SH-SY5Y (cell line): ENCODE measurements around the gene DOCK8.
"Not testable (repeated sequence)": the region's sequence is repeated elsewhere in the genome, so short reads cannot be mapped to it uniquely, and the experiment has no call there.

Experiments
- GATA2 ChIP-seq: IDR thresholded peaks from 2 replicates; pipeline ENCODE4 v1.6.1; 2011; ENCODE audit warnings: mild to moderate bottlenecking, low read depth, low read length
- GATA3 ChIP-seq: IDR thresholded peaks from 2 replicates; pipeline ENCODE4 v1.6.1; 2011; ENCODE audit warnings: low read depth, mild to moderate bottlenecking, low read length, moderate library complexity

The DOCK8 gene

GRCh38 chr9:214648-215493 lies at the start of gene DOCK8:
DOCK8 (plus strand) TSS chr9:214865; CDS start chr9:214977, 112 bp downstream.
- TF ChIP-seq GATA3, result no peak
- no peak for TF ChIP-seq GATA2

DNA sequence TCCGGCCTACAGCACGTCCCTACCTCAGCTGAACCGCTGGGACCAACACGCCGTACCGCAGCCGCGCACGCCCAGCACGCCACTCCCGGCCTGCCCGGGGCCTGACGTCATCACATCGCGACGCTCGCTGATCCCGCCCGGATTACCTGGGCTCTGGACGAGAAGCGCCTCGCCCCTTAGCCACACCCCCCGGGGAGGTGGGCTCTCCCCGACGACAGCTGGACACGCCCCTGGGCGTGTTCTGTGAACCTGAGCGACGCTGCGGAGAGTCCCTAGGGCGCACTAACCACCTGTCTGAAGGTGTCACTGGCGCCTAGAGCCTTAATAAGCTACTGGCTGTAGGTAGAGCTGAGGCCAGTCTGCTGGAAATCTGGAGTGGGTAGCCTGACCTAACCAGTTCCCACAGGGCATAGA lies 35.7 kb upstream of the DOCK8 start, which contains the start of gene ZNG1A:
ZNG1A (minus strand) TSS at position 87 of the 414 bp plus-strand sequence. CDS start 87 bp downstream, outside the sequence.
- not testable (repeated sequence) for TF ChIP-seq GATA3, GATA2

DNA sequence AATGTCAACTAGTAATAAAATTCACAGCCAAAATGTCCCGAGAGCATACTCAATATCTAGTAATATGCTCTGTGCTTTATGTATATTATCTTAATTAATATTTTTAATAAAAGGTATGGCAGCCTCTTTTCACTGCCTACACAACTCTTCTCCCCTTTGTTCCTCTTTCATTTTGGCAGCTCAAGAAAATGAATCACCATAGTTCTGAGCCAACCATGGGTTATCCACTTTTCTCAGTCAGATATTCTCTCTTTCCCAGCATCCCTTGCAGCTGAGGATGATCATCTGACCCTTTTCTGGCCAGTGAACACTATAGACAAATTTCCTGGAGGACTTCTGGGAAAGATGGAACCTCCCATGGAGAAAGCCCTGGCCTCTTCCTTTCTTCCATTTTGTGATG lies 8.2 kb upstream of the DOCK8 start:
- TF ChIP-seq GATA2, result no peak
- no peak for TF ChIP-seq GATA3

- no peak for TF ChIP-seq GATA3
These were observed 5.4 kb upstream of the DOCK8 start for GRCh38 chr9:209143-209758.

DNA sequence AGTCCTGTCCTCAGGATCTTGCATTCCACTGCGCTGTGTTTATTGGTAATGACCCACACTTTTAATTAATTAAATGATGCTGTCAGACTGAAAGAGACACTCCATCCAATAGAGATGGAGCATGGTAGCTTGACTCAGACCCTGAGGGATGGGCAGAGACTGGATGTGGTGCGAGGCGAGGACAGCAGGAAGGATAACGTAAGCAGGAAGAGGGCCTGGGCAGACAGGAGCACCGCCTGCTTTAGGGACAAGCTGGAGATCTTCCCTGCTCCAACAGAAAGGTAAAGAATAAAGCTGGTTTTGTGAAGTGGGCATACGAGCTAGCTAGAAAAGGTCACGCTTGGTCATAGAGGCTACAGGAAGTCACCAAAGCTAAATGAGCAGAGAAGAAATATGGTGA lies 3.6 kb upstream of the DOCK8 start:
- TF ChIP-seq GATA3 (no peak), GATA2 (no peak)

- TF ChIP-seq GATA2, result no peak
- no peak for TF ChIP-seq GATA3
These were observed 3.1 kb upstream of the DOCK8 start for GRCh38 chr9:211557-211956.

- TF ChIP-seq GATA3 (no peak), GATA2 (no peak)
These were observed 2.4 kb upstream of the DOCK8 start for GRCh38 chr9:212297-212696.

DNA sequence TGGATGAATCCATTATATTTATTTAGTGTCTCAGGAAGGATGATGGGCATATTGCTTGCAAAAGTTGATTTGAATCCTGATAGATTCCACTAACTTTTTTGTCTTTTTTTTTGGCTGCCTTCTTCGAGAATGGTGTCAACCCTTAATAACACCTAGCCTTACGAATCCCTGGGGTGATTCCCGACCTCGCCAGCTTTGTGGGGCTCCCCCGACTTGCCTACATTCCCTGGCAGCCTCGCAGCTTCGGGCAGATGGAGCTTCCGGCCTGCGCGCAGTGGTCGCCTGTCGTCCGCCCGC lies 366 bp upstream of the DOCK8 start:
- TF ChIP-seq GATA2 (no peak), GATA3 (no peak)

DNA sequence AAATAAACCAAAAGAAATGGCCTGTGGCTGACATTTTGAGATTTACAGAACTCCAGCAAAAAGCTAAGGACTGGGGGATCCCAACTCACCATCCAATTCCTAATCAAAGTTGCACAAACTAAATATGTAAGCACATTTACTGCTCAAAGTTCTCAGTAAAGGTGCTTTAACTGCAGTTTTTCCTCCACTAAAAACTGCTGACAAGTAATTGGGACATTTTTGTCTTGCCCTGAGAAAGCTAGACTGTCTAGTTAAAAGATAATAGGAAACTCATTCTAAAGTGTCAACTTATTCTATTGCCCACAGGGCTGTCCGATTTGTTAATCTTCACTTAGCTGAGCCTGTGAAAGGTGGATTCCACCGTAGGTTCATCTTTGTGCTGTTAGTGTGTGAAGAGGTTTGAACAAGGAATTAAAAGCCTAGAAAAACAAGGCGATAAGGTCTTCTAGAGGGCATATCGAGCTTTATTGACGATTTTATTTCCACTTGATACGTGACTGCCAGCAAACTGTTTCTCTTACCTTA lies 1.0 kb downstream of the DOCK8 start:
- TF ChIP-seq GATA3 (no peak), GATA2 (no peak)

DNA sequence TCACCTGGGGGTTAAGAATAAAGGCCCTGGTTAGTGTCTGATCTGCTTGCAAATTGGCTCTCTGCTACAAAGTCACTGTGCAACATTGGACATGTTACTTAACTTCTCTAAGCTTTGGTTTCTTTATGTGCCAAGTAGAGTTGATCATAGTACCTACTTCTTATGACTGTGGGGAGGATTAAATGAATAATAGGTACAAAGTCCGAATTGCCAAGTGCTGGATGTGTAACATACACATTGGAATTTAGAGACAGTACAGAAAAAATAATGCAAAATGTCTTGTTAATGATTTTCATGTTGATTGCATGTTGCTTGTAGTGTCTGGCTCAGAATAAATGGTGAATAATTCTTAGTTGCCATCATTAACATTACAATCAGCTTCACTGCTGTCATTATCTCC lies 2.2 kb downstream of the DOCK8 start:
- TF ChIP-seq GATA3 (no peak), GATA2 (no peak)

GRCh38 chr9:217950-218349 lies 3.3 kb downstream of the DOCK8 start:
- TF ChIP-seq GATA2, result no peak
- no peak for TF ChIP-seq GATA3

DNA sequence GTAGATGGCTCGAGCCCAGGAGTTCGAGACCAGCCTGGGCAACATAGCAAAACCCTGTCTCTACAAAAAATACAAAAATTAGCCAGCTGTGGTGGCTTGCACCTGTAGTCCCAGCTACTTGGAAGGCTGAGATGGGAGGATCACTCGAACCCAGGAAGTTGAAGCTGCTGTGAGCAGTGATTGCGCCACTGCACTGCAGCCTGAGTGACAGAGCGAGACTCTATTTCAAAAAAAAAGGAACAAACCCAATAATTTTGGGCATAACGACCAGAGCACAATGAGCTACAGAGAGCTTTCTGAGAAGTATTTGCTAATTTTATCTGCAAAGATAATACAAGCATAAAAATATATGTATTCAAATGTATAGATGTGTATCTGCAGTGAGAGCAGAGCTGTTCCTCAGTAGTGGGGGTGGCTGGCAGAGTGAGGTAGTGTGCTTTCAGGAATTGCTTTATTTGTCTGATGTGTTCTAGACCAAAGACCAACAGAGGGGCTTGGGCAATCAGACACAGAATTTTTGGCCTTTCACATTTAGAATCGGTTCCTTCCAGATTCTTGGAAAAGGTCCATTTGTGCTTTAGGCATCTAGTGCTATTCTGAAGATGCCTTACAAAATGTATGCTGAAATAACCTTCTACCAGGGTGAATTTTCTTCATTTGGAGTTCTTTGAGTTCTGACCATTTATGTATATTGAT lies 5.2 kb downstream of the DOCK8 start:
- TF ChIP-seq GATA2 (no peak), GATA3 (no peak)

GRCh38 chr9:221989-222776 lies 7.5 kb downstream of the DOCK8 start:
- no peak for TF ChIP-seq GATA3
- no peak for TF ChIP-seq GATA2

- no peak for TF ChIP-seq GATA2
- TF ChIP-seq GATA3, result no peak
These were observed 8.5 kb downstream of the DOCK8 start for GRCh38 chr9:223152-223551.
